PC-9 (cell line): Measurements from ENCODE around the gene IDI1. TPM values are rescaled to one million over a fixed set of nuclear protein-coding genes. Genes with fewer than 3 reads are reported as not detected.

ENCODE experiments used
- BruUV-seq: library from RNA; stranded (reverse); fragments of 400-500 nt; replicated peaks from 2 replicates; lab custom pipeline; 2021; lab: Mats Ljungman, UMichigan
- CTCF ChIA-PET: fragments of 300-600 bp; sonication (Branson Sonifier 250); formaldehyde crosslinking; loops from one replicate; lab custom pipeline; 2022; ENCODE audit warnings: antibody characterized with exemption; lab: Charles Lee
- POLR2A ChIA-PET: fragments of 300-600 bp; sonication (Branson Sonifier 250); formaldehyde crosslinking; loops from one replicate; lab custom pipeline; 2022; ENCODE audit warnings: antibody characterized with exemption; ENCODE audit not compliant: unreplicated experiment; lab: Charles Lee
- DNase-seq, 2 experiments: peaks; one replicate each; pipeline versions ENCODE4 v3.0.0 to v3.0.0-alpha.2; 2015 to 2022; ENCODE audit warnings: mixed read lengths in 1 of 2
- H2AFZ ChIP-seq: fragments of 200-600 bp; sonication (generic); 2 replicates; pipeline ENCODE4 v1.8.1; 2017; ENCODE audit warnings: antibody characterized with exemption
- H3F3A ChIP-seq: fragments of 200-600 bp; sonication (generic); 2 replicates; pipeline ENCODE4 v1.8.1; 2017; ENCODE audit warnings: antibody characterized with exemption, mild to moderate bottlenecking, low read depth; ENCODE audit not compliant: insufficient read depth
- H3K27ac ChIP-seq: fragments of 200-600 bp; sonication (generic); 2 replicates; pipeline ENCODE4 v1.6.1; 2016; ENCODE audit warnings: mixed run types
- H3K27me3 ChIP-seq: fragments of 200-600 bp; sonication (generic); 2 replicates; pipeline ENCODE4 v1.6.1; 2016; ENCODE audit warnings: low read depth, mixed run types; ENCODE audit not compliant: insufficient read depth
- H3K36me3 ChIP-seq: fragments of 200-600 bp; sonication (generic); 2 replicates; pipeline ENCODE4 v1.6.1; 2016; ENCODE audit warnings: low read depth, mixed run types
- H3K4me1 ChIP-seq: fragments of 200-600 bp; sonication (generic); replicated peaks from 2 replicates; pipeline ENCODE4 v1.6.1; 2016; ENCODE audit warnings: mixed run types; ENCODE audit not compliant: insufficient read depth
- H3K4me2 ChIP-seq: fragments of 200-600 bp; sonication (generic); 2 replicates; pipeline ENCODE4 v1.6.1; 2017; ENCODE audit warnings: mixed run types
- H3K4me3 ChIP-seq: fragments of 200-600 bp; sonication (generic); 2 replicates; pipeline ENCODE4 v1.6.1; 2016; ENCODE audit warnings: mixed run types
- H3K79me2 ChIP-seq: fragments of 200-600 bp; sonication (generic); 2 replicates; pipeline ENCODE4 v1.6.1; 2017; ENCODE audit warnings: low read depth, mixed run types
- H3K9me2 ChIP-seq: fragments of 200-600 bp; sonication (generic); 2 replicates; pipeline ENCODE4 v1.8.1; 2017; ENCODE audit warnings: mild to moderate bottlenecking; ENCODE audit not compliant: insufficient read depth
- H3K9me3 ChIP-seq: fragments of 200-600 bp; sonication (generic); 2 replicates; pipeline ENCODE4 v1.8.1; 2016; ENCODE audit warnings: low read depth; ENCODE audit not compliant: insufficient read depth
- H4K20me1 ChIP-seq: fragments of 200-600 bp; sonication (generic); 2 replicates; pipeline ENCODE4 v1.8.1; 2017; ENCODE audit not compliant: insufficient read depth
- CTCF ChIP-seq: fragments of 200-600 bp; sonication (generic); conservative IDR thresholded peaks from 2 replicates; pipeline ENCODE4 v1.6.1; 2017; ENCODE audit warnings: mixed run types, antibody characterized with exemption, mild to moderate bottlenecking, moderate library complexity
- EZH2 ChIP-seq: fragments of 200-600 bp; sonication (generic); IDR thresholded peaks from 2 replicates; pipeline ENCODE4 v1.8.0; 2017; ENCODE audit warnings: antibody characterized with exemption, low read depth
- intact Hi-C: fragments of 100-400 bp; cut with micrococcal nuclease; formaldehyde crosslinking; loops from one replicate; pipeline ENCODE4 v1.10.0; 2022; ENCODE audit not compliant: unreplicated experiment
- total RNA-seq: library from RNA; stranded (reverse); gene quantifications from 2 replicates; pipeline ENCODE4 v1.2.3, GENCODE V29; 2021

Gene IDI1
- total RNA-seq, 1 experiment from 2014 or later: 57.7 TPM

- Histone ChIP-seq H3K27ac (no peak overlapping the region), H3K4me3 (no peak overlapping the region), H3K27me3 (no peaks in the 10 kb centered on the region), H3K36me3 (no peaks in the 10 kb centered on the region), H3K9me3 (no peaks in the 10 kb centered on the region), H2AFZ (no peak overlapping the region), H3K79me2 (no peaks in the 10 kb centered on the region), H3K4me1 (no peaks in the 10 kb centered on the region), H4K20me1 (no peaks in the 10 kb centered on the region; the same call in 1 of the 2 replicates), H3K9me2 (no peaks in the 10 kb centered on the region), H3F3A (no peaks in the 10 kb centered on the region), H3K4me2 (no peak overlapping the region)
- no peak for TF ChIP-seq EZH2
- TF ChIP-seq CTCF: no peak
- ChIA-PET POLR2A (no interaction called here), CTCF (no interaction called here)
- intact Hi-C loops: no loop called here
- no peak for DNase-seq
- no TSS peak for BruUV-seq
These were observed 29.7 kb upstream of the IDI1 start for GRCh38 chr10:1078668-1079067.

DNA sequence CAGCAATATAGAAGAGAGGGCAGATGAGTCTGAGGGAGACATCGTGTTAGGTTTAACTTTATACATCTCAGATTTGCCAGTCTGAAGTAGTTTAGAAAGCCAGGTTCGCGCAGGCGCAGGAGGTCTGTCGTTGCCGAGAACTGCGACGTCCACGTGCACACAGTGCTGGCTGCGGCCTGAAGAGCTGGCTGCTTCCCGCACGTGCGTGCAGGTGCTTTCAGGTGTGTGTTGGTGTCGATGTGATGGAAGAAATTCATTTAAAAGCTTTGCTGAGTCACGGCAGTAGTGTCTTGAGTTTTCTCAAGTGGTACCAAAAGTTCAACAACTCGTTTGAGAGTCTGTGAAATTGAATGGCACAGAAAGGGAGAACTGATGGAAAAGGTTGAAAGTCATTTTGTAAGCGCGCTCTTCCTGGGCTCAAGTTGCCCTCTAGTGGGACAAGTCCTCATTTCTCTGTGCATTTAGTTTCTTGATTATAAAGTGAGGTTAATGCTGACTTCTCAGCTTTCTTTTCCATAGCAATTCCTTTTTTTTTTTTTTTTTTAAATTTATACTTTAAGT, 25.9 kb upstream of the IDI1 start:
- Histone ChIP-seq H2AFZ (no peak overlapping the region), H3K4me2 (no peak overlapping the region)

DNA sequence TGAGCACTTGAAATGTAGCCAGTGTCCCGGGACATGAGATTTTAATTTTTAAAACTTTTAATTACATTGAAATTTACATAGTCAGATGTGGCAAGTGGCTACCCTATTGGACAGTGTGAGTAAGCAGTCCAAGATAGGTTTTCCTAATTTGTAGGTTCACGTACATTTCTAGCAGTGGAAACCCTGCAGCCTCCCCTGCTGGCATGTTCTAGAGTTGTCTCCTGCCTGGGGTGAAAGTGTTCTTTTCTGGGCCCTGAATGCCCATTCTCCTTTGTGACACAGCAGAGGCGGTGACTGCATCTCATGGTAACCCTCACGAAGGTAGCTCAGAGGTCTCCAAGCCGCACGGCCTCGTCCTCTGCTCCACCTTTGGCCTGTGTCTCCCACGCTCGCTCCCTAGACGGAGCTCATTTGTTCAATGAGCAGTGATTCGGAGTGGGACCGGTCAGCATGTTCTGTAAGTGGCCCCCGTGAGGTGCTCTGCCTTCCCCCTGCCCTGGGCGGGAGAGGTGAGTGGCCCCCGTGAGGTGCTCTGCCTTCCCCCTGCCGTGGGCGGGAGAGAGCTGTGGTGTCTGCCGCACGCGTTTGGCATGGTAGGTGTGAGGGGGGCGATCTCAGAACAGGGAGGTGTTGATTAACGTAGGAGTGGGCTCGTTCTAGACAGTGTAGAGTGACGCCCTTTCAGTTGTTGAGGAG, 25.3 kb upstream of the IDI1 start:
- no peak overlapping the region for H3K27ac ChIP-seq
- DNase-seq: no peak
- H4K20me1 ChIP-seq: no peaks in the 10 kb centered on the region; the same call in 1 of the 2 replicates
- H3K4me1 ChIP-seq: no peaks in the 10 kb centered on the region
- CTCF ChIA-PET: no interaction called here
- intact Hi-C loops: no loop called here
- no peaks in the 10 kb centered on the region for H3F3A ChIP-seq
- no peak overlapping the region for H3K4me3 ChIP-seq
- POLR2A ChIA-PET: no interaction called here
- H3K9me2 ChIP-seq: no peaks in the 10 kb centered on the region
- no peak overlapping the region for H3K4me2 ChIP-seq
- H3K9me3 ChIP-seq: no peaks in the 10 kb centered on the region
- 0 out of 2 replicates have a peak, but pooled peaks cover 3% of the 10 kb centered on the region for H3K79me2 ChIP-seq
- H3K36me3 ChIP-seq: no peaks in the 10 kb centered on the region
- no TSS peak for BruUV-seq
- no peaks in the 10 kb centered on the region for H3K27me3 ChIP-seq
- TF ChIP-seq CTCF: no peak
- TF ChIP-seq EZH2: no peak
- no peak overlapping the region for H2AFZ ChIP-seq

More for the DNA sequence above, 25.9 kb upstream of the IDI1 start:
- intact Hi-C loops: no loop called here
- Histone ChIP-seq H3K9me3 (no peaks in the 10 kb centered on the region), H3K4me1 (no peaks in the 10 kb centered on the region), H3K9me2 (no peaks in the 10 kb centered on the region), H4K20me1 (no peaks in the 10 kb centered on the region; the same call in 1 of the 2 replicates), H3K79me2 (0 out of 2 replicates have a peak, but pooled peaks cover under 1% of the 10 kb centered on the region), H3K36me3 (no peaks in the 10 kb centered on the region), H3K4me3 (no peak overlapping the region), H3K27ac (no peak overlapping the region), H3K27me3 (no peaks in the 10 kb centered on the region), H3F3A (no peaks in the 10 kb centered on the region)
- TF ChIP-seq CTCF (no peak), EZH2 (no peak)
- CTCF ChIA-PET: no interaction called here
- no TSS peak for BruUV-seq
- no peak for DNase-seq
- POLR2A ChIA-PET: no interaction called here
